GM18868 (cell line): Measurements from ENCODE around the gene EREG.

Experiments used
- ATAC-seq: cut with Tn5 transposase; IDR thresholded peaks from one replicate; pipeline ENCODE4 v1.9.1; 2021; ENCODE audit warnings: mild to moderate bottlenecking, moderate library complexity; ENCODE audit not compliant: unreplicated experiment

EREG gene

DNA sequence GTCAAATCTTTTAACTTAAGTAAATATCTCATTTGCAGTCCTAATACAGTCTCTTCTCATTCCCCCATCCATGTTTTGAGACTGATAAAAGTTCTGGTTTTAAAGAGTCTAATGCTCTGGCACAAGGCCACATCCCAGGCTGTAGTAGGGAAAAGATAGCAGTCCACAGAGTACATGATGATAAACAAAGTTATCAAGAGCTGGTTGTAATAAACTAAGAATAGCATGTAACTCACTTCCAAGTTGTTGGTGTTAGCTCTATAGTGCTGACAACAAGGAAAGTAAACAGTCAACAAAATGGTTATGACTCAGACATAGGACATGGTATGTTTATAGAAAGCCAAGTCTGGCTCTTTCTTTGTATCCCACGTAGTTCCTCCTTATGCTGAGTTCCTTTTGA lies 58.2 kb downstream of the EREG start:
- no peak for ATAC-seq

DNA sequence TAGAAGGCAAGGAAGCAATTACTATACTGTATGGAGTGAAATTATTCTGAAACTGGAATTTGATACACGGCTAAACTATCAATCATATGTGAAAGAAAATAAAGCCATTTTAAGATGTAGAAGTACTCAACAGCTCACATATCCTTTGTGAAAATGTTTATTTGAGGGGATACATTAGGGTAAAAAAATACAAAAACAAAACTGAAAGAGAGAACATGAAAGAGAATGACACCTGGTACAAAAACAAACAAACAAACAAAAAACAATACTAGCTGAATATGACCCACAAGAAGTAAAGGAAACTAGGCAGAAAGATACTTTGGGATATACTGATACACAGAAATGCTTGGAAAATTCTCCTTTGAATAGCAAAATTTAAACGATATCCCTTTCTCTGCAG lies 59.2 kb downstream of the EREG start:
- no peak for ATAC-seq

DNA sequence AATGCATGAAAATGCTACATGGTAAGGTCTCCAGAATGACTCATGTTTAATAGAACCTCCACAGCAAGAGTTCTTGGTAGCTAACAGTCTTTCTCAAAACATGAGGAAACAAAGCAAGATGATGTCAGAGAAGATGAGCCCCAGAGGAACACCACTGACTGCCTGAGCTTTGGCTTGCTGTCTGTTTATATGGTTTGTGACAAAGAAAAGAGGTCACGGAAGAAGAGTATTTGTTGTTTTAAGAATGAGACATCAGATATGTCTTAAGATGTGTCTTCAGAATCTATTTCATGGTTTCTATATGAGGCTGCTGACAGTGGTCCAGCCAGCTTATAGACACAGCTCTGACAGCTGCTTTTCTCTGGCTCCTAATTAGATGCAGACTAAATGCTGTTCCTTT lies 61.2 kb downstream of the EREG start:
- no peak for ATAC-seq

DNA sequence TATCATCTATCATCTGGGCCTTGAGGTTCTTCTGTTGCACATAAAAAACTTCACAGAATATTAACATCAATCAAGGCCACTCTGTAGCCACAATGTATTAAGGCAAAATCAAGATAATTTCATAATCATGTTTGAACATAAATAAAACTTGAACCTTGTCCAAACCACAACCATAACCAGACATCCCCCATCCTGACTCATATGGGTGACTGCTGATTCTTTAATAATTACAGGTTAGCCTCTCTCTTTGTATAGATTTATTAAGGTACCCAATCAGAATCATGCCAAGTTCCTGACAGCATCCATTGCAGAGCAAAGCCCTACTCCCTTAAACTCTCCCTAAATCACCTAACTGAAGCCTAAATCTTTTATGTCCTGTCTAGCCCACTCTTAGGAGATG lies 63.3 kb downstream of the EREG start:
- no peak for ATAC-seq

DNA sequence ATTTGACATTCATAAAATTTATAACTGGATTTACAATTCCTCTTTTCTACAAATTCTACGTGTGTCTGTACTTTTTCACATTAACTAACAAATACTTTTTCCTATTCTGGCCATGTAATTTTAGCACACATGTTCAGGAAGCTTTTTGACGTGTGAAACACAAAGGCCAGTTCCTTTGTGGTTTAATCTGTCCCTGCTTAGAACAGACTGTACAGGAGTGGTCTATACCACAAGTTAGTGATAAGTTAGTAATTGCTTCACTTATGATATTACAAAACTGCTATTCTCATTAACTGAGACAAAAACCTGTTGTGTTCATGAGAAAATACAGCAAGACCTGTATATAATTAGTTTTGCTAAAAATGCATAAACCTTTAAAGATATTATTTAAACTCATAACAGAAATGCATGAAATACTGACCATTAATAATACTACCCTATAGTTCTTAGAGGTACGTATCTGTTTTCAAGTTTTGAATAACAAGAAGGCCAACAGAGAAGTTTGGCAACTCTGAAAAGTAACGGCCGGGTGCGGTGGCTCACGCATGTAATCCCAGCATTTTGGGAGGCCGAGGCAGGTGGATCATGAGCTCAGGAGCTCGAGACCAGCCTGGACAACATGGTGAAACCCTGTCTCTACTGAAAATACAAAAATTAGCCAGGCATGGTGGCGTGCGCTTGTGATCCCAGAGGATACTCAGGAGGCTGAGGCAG lies 66.3 kb downstream of the EREG start:
- no peak for ATAC-seq

DNA sequence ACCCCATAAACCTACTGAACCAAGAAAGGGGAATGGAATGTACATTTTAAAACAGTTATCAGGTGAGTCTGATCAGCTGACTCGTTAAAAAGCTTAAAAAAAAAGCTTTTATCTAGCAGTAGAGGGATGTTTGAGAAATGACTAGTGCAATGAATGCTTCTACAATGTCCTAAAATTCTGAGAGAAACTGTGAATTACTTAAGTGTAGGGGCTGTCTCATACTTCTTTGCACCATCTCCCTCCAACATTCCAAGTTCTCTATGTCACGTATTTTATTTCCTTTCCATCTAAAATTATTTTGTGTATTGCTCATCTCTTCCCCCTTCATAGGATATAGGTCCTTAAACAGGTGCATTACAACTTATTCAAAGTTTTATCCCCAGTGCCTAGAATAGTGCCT lies 68.1 kb downstream of the EREG start:
- no peak for ATAC-seq

DNA sequence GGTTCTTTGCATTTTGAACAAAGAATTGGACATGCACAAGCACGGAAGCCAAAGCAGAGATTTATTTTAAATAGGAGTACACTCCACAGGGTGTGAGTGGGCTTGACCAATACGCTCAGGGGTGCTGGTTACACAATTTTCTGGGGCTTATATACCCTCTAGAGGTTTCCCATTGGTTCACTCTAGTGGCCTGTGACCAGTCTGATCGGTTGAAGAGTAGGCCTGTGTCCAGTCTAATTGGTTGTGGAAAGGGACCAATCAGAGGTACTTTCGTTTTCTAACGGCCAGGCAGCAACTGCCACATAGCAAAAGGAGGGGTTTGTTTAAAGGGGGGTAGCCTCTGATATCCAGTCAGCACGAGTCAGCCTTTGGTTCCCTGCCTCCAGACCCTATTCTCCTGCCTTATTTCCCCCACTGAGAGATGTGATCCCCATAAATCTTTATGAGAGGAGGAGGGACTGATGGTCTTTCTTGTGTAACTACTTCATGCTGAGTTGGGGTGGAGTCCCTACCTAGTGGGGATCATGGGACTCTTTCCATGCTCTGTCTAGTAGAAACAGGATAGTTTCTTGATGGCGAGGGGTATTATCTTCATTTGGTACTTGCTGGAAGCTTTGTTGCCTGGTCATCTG lies 68.7 kb downstream of the EREG start:
- no peak for ATAC-seq

DNA sequence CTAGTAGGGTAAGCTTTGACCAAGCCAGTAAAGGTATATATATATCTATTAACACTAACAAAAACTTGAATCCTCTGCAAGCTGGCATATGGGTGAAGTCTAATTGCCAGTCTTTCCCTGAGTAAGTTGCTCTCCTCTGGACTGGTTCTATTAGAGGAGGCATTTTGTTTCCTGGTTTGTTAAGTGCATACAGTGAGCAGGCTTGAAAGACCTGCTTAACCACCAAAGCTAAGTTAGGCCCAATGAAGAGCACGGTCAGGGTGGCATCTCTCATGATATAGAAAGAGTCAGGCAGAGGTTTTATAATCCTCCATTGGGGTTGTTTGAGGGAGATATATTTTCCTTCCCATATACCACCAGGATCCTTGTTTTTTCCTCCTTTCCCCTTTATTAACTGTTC lies 70.4 kb downstream of the EREG start:
- ATAC-seq = no peak

DNA sequence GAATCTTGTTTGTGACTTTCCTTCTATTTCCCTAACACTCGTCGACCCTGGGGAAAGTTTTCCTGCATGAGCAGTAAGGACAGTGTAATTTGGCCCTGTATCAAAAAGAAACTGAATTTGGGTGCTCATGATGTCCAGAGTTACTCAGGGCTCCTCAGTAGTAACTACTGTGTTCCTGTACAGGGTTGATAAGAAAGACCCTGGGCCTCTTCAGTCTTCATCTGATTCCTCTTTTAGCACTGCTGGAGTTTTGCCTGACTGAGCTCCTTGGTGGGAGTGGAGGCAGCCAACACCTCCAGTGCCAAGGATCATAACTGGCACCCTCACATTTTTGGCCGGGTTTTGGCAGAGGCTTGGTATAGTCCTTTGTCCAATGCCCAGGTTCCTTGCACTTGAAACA lies 72.9 kb downstream of the EREG start:
- no peak for ATAC-seq
